GM12873 (cell line): ENCODE results near the gene BATF3.

Source experiments
- CTCF ChIP-seq: IDR thresholded peaks from 2 replicates; pipeline ENCODE4 v1.5.1; 2012; ENCODE audit warnings: low read depth, mild to moderate bottlenecking, moderate library complexity, low read length, control low read depth; ENCODE audit not compliant: insufficient read depth; ENCODE audit errors: missing control alignments

The BATF3 gene

GRCh38 chr1:212656730-212657129 lies 42.9 kb downstream of the BATF3 start:
- no peak for TF ChIP-seq CTCF

GRCh38 chr1:212655668-212656440 lies 43.8 kb downstream of the BATF3 start:
- TF ChIP-seq CTCF, result no peak

- no peak for TF ChIP-seq CTCF
These were observed 47.0 kb downstream of the BATF3 start for GRCh38 chr1:212652609-212653008.

GRCh38 chr1:212651977-212652376 lies 47.7 kb downstream of the BATF3 start:
- TF ChIP-seq CTCF, result no peak

- TF ChIP-seq CTCF, result no peak
These were observed 48.1 kb downstream of the BATF3 start for GRCh38 chr1:212651521-212651920.

- TF ChIP-seq CTCF, result no peak
These were observed 49.4 kb downstream of the BATF3 start for GRCh38 chr1:212650228-212650627.

- no peak for TF ChIP-seq CTCF
These were observed 50.6 kb downstream of the BATF3 start for GRCh38 chr1:212649020-212649419.
